Measurements from ENCODE around the gene TAF5. TPM values are rescaled to one million over a fixed set of nuclear protein-coding genes. Genes with fewer than 3 reads are reported as not detected.
"Not testable (repeated sequence)": the region's sequence is repeated elsewhere in the genome, so short reads cannot be mapped to it uniquely, and the experiment has no call there.

Gene TAF5
- total and polyA plus RNA-seq, 3 donors from 2014 or later: 19.7 to 29.1 (median 26.3) TPM

- 79 to 83% methylated on average over 5 of the region's 5 CpGs for WGBS, 2 donors
- Histone ChIP-seq H3K27ac (no peak overlapping the region), H3K36me3 (ENCODE audit: low read depth, missing control alignments) (no peaks in the 10 kb centered on the region), H3K9me3 (no peaks in the 10 kb centered on the region), H3K4me3 (no peak overlapping the region), H3K4me1 (no peaks in the 10 kb centered on the region), H3K27me3 (no peaks in the 10 kb centered on the region)
- DNase-seq: no peak
- intact Hi-C loops (cut with DNase I; ENCODE audit: low total_unique reads): no loop called here
- TF ChIP-seq CTCF (IDR thresholded peaks at IDR 0.05): no peak
- no peak for TF ChIP-seq POLR2A (IDR thresholded peaks at IDR 0.05)
Observed at GRCh38 chr10:103355906-103356599, 11.7 kb upstream of the TAF5 start.

GRCh38 chr10:103359493-103359892 is 8.3 kb upstream of the TAF5 start:
- intact Hi-C loops (cut with DNase I; ENCODE audit: low total_unique reads); H3K9me3 ChIP-seq; H3K27me3 ChIP-seq; H3K36me3 ChIP-seq (ENCODE audit: low read depth, missing control alignments); H3K4me1 ChIP-seq; DNase-seq; H3K4me3 ChIP-seq; H3K27ac ChIP-seq: not testable (repeated sequence)
- WGBS, 2 donors: 90 to 94% methylated on average over 4 of the region's 4 CpGs

DNA sequence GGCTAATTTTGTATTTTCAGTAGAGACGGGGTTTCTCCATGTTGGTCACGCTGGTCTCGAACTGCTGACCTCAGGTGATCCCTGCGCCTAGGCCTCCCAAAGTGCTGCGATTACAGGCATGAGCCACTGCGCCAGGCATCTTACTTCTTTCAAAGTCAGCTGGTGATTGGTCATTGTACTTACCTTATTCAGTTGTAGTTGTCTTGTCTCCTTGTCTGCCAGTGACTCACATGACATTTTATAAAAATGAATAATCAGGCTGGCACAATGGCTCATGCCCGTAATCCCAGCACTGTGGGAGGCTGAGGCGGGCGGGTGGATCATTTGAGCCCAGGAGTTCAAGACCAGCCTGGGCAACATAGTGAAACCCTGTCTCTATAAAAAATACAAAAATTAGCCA is 7.0 kb upstream of the TAF5 start:
- H3K4me1 ChIP-seq; DNase-seq; H3K27me3 ChIP-seq; intact Hi-C loops (cut with DNase I; ENCODE audit: low total_unique reads); H3K9me3 ChIP-seq; H3K36me3 ChIP-seq (ENCODE audit: low read depth, missing control alignments); H3K4me3 ChIP-seq; H3K27ac ChIP-seq: not testable (repeated sequence)
- WGBS, 2 donors: 91 to 95% methylated on average over 9 of the region's 9 CpGs

GRCh38 chr10:103367379-103367781 is 396 bp upstream of the TAF5 start:
- 45 to 48% methylated on average over 10 of the region's 10 CpGs for WGBS, 2 donors

GRCh38 chr10:103373544-103373943 is 5.8 kb downstream of the TAF5 start:
- no peaks in the 10 kb centered on the region for H3K4me1 ChIP-seq
- no peaks in the 10 kb centered on the region for H3K36me3 ChIP-seq (ENCODE audit: low read depth, missing control alignments)
- H3K27ac ChIP-seq: no peak overlapping the region
- no peaks in the 10 kb centered on the region for H3K9me3 ChIP-seq
- no peak for DNase-seq
- H3K27me3 ChIP-seq: no peaks in the 10 kb centered on the region
- intact Hi-C loops (cut with DNase I; ENCODE audit: low total_unique reads): no loop called here
- no peak for TF ChIP-seq POLR2A (IDR thresholded peaks at IDR 0.05)
- no peak for TF ChIP-seq CTCF (IDR thresholded peaks at IDR 0.05)
- WGBS, 2 donors: 92 to 95% methylated on average over 3 of the region's 3 CpGs
- H3K4me3 ChIP-seq: no peak overlapping the region

More at GRCh38 chr10:103367379-103367781, 396 bp upstream of the TAF5 start:
- H3K27ac ChIP-seq: peak overlapping the region; percentile 90 to 92
- H3K9me3 ChIP-seq: no peaks in the 10 kb centered on the region
- DNase-seq: no peak
- no peaks in the 10 kb centered on the region for H3K27me3 ChIP-seq
- no peaks in the 10 kb centered on the region for H3K4me1 ChIP-seq
- H3K4me3 ChIP-seq: peak overlapping the region; percentile 87 to 91
- no peak for TF ChIP-seq POLR2A (IDR thresholded peaks at IDR 0.05)
- TF ChIP-seq CTCF (IDR thresholded peaks at IDR 0.05): no peak
- intact Hi-C loops (cut with DNase I; ENCODE audit: low total_unique reads): no loop called here
- no peaks in the 10 kb centered on the region for H3K36me3 ChIP-seq (ENCODE audit: low read depth, missing control alignments)

- TF ChIP-seq CTCF (IDR thresholded peaks at IDR 0.05) (no peak), POLR2A (IDR thresholded peaks at IDR 0.05) (no peak)
- H3K4me3 ChIP-seq: no peak overlapping the region
- no peaks in the 10 kb centered on the region for H3K9me3 ChIP-seq
- no peaks in the 10 kb centered on the region for H3K4me1 ChIP-seq
- intact Hi-C loops (cut with DNase I; ENCODE audit: low total_unique reads): no loop called here
- WGBS, 2 donors: 92 to 97% methylated on average over 5 of the region's 5 CpGs
- DNase-seq: no peak
- H3K36me3 ChIP-seq (ENCODE audit: low read depth, missing control alignments): no peaks in the 10 kb centered on the region
- no peaks in the 10 kb centered on the region for H3K27me3 ChIP-seq
- no peak overlapping the region for H3K27ac ChIP-seq
Observed at GRCh38 chr10:103374263-103374662, 6.5 kb downstream of the TAF5 start.

All from testis (tissue), 3 donors.